ENCODE measurements around the gene ASB7.

GRCh38 chr15:100661156-100661555 lies 58.8 kb downstream of the ASB7 start:
- TF ChIP-seq CTCF (IDR thresholded peaks at IDR 0.05) (no peak), POLR2A (IDR thresholded peaks at IDR 0.05) (no peak)

All from Peyer's patch (tissue), 4 donors.